ENCODE measurements around the gene LLGL2.

DNA sequence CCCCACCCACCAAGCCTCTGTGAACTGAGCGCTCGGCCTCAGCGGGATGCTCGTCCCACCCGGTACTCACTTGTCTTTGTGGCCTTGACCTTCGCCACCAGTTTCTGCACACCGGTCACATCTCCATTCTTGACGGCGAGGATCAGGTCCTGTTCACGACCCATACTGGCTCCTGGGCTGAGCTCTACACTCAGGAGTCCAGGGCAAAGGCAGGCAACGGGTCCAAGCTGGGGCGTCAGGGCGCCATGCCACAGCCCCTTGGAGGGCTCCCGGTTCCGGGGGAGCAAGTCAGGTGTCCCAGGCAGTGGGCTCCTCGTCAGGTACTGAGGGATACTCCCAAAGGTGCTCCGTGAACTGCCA is 11.9 kb upstream of the LLGL2 start:
- TF ChIP-seq POLR2A (IDR thresholded peaks at IDR 0.05; ENCODE audit: low read depth, low read length) (no peak), POLR2AphosphoS5 (IDR thresholded peaks at IDR 0.05; ENCODE audit: low read depth, low read length) (no peak), PAX5 (IDR thresholded peaks at IDR 0.05; ENCODE audit: insufficient read depth, low read length, severe bottlenecking) (no peak), TAF1 (IDR thresholded peaks at IDR 0.05; ENCODE audit: low read depth, low read length) (no peak), POU2F2 (IDR thresholded peaks at IDR 0.05; ENCODE audit: low read depth, low read length) (no peak)

All from GM12891 (cell line).